A172 (cell line): Measurements from ENCODE around the gene ZNF121. TPM values are rescaled to one million over a fixed set of nuclear protein-coding genes. Genes with fewer than 3 reads are reported as not detected.

Experiments used
- DNase-seq: peaks from one replicate; pipeline ENCODE4 v3.0.0-alpha.2; 2015; ENCODE audit warnings: low spot score
- total RNA-seq: library from RNA; depleted of rRNA; stranded (reverse); fragments of >200 nt; shearing (Covaris generic); gene quantifications from 2 replicates; pipeline ENCODE4 v1.2.3, GENCODE V29; 2014; rRNA removed

The ZNF121 gene
- total RNA-seq, 1 experiment from 2014 or later: 39.4 TPM

- no peak for DNase-seq
Observed at GRCh38 chr19:9538183-9539058, 45.9 kb downstream of the ZNF121 start, which contains the start of gene ZNF426. Gene ZNF426 (minus strand): TSS chr19:9538645. CDS start chr19:9536232, 2,413 bp downstream.

DNA sequence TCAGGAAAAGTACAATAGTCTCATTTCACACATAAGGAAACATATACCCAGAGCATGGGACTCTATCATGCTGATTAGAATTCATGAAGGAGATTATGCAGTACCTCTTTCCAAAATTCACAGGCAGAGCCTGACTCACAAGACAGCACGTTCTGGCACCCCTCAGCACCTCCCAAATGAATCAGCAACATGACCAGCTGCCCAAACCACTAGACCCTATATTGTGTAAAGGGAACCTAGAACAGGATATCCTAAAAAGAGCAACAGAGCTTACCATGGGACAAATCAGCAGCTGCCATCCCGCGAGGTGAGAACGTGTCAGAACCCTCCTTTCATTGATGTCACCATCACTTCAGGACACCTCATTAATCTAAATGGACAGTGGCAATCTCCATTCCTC, 48.4 kb downstream of the ZNF121 start:
- DNase-seq: no peak

- DNase-seq: peak; percentile 63
Observed at GRCh38 chr19:9531933-9532332, 52.4 kb downstream of the ZNF121 start.

GRCh38 chr19:9528757-9529336, 55.5 kb downstream of the ZNF121 start:
- DNase-seq: no peak

GRCh38 chr19:9523885-9524474, 60.3 kb downstream of the ZNF121 start:
- DNase-seq: no peak

Other genes with a start within 250 kb of the ZNF121 start
- gene ZNF177, start 221.5 kb downstream of the ZNF121 start, total RNA-seq: 3.3 and 14.8 TPM in 2 replicates
- 15.4 and 22.0 TPM in 2 replicates for gene ZNF266, start 148.9 kb downstream of the ZNF121 start, total RNA-seq
- gene ZNF560, start 85.9 kb downstream of the ZNF121 start, total RNA-seq: not detected in 2 replicates
- gene ZNF426, start 45.9 kb downstream of the ZNF121 start, total RNA-seq: 0.17 TPM in 1 of 2 replicates, not detected in the other
- 30.1 and 31.4 TPM in 2 replicates for gene ZNF561, start 36.7 kb upstream of the ZNF121 start, total RNA-seq
- gene ZNF562, start 90.6 kb upstream of the ZNF121 start, total RNA-seq: 36.3 and 47.7 TPM in 2 replicates
- 1.2 and 3.8 TPM in 2 replicates for gene ZNF846, start 184.2 kb upstream of the ZNF121 start, total RNA-seq
- gene FBXL12, start 234.6 kb upstream of the ZNF121 start, total RNA-seq: 17.3 and 18.1 TPM in 2 replicates
- gene UBL5, start 243.4 kb upstream of the ZNF121 start, total RNA-seq: 506 and 560 TPM in 2 replicates